NT2/D1 (cell line): ENCODE data around the gene SLC16A6.
"Not testable (repeated sequence)": the region's sequence is repeated elsewhere in the genome, so short reads cannot be mapped to it uniquely, and the experiment has no call there.

Source experiments
- DNase-seq: peaks from one replicate; pipeline ENCODE4 v3.0.0-alpha.2; 2011; ENCODE audit warnings: low read depth, low spot score
- H3K27me3 ChIP-seq: 2 replicates; pipeline ENCODE4 v1.6.0; 2011; ENCODE audit warnings: mild to moderate bottlenecking; ENCODE audit not compliant: insufficient read length, insufficient read depth
- H3K36me3 ChIP-seq: 2 replicates; pipeline ENCODE4 v1.6.1; 2011; ENCODE audit warnings: mild to moderate bottlenecking, low read length, mixed read lengths; ENCODE audit not compliant: insufficient read depth, insufficient read length
- H3K4me1 ChIP-seq: 2 replicates; pipeline ENCODE4 v1.5.1; 2011; ENCODE audit not compliant: insufficient read depth, insufficient read length
- H3K4me3 ChIP-seq: 2 replicates; pipeline ENCODE4 v1.5.1; 2011; ENCODE audit warnings: low read depth; ENCODE audit not compliant: insufficient read length
- H3K9ac ChIP-seq: 2 replicates; pipeline ENCODE4 v1.6.0; 2011; ENCODE audit warnings: low read depth; ENCODE audit not compliant: insufficient read length
- H3K9me3 ChIP-seq: 2 replicates; pipeline ENCODE4 v1.5.1; 2011; ENCODE audit warnings: mild to moderate bottlenecking, low read length; ENCODE audit not compliant: insufficient read depth
- SUZ12 ChIP-seq: IDR thresholded peaks from 2 replicates; pipeline ENCODE4 v1.6.1; 2011; ENCODE audit not compliant: insufficient read length, insufficient read depth; ENCODE audit errors: extremely low read depth
- YY1 ChIP-seq: IDR thresholded peaks from 2 replicates; pipeline ENCODE4 v1.6.1; 2011; ENCODE audit not compliant: insufficient read length, insufficient read depth
- ZNF274 ChIP-seq: IDR thresholded peaks from 2 replicates; pipeline ENCODE4 v1.6.1; 2011; ENCODE audit warnings: mild to moderate bottlenecking, low read depth, low read length

The SLC16A6 gene

DNA sequence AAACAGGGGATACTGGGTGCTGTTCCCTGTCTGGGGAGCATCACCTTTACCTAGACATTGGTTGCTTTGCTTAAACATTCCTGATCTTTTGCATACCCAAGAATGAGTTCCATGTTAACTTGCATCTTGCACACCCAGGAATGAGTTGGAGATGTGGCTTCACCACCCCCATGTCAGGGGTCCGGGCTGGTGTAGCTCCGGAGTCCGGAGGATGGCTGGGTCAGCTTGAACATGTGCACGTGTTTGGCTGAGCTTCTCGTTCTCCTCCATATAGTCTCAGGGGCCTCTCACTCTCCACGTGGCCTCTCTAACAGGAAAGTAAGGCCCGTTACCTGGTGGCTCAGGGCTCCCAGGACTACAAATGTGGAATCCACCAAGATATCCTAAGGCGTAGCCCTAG lies 61.3 kb downstream of the SLC16A6 start:
- H3K9ac ChIP-seq = no peak overlapping the region
- no peaks in the 10 kb centered on the region for H3K36me3 ChIP-seq
- no peaks in the 10 kb centered on the region for H3K4me1 ChIP-seq
- no peaks in the 10 kb centered on the region for H3K27me3 ChIP-seq
- H3K4me3 ChIP-seq = no peak overlapping the region
- DNase-seq = no peak
- no peak for TF ChIP-seq SUZ12
- TF ChIP-seq YY1 = no peak
- no peak for TF ChIP-seq ZNF274
- H3K9me3 ChIP-seq = no peaks in the 10 kb centered on the region

DNA sequence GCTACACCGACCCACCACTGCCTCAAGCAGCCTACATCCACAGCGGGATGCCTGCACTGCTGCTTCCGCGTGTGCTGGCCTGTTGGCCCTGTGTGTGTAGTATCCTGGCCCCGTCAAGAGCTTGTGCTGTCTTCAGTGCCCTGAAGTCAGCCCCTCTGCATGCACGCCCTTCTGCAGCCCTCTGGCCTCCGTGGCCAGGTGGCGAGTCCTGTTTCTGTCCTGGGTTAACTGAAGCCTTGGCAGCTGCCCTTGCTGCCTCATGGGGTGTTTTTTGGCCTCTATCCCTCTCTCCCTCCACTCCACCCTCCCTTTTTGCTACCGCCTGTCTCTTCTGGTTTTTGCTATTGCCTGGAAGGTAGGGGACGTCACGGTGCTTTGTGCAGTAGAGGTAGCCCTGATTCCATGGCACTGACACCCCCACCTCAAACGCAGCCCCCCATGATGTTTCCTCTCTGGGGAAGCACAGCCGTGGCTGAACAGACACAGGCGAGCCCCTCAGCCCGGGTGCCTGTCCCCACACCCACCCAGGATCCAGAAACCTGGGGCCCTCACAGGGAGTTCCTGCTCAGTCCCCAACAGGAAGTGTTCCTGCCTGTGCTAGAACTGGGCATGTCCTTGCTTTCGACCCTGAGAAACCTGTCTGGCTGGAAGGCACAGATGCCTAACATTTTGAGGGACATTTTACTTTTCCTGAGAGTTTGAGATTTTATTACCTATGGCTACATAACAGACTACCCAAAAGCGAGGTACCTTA lies 61.9 kb downstream of the SLC16A6 start:
- no peaks in the 10 kb centered on the region for H3K4me1 ChIP-seq
- no peak overlapping the region for H3K9ac ChIP-seq
- H3K36me3 ChIP-seq = no peaks in the 10 kb centered on the region
- H3K9me3 ChIP-seq = no peaks in the 10 kb centered on the region
- no peak for TF ChIP-seq YY1
- no peak for TF ChIP-seq SUZ12
- no peak for TF ChIP-seq ZNF274
- H3K27me3 ChIP-seq = no peaks in the 10 kb centered on the region
- DNase-seq = no peak
- no peak overlapping the region for H3K4me3 ChIP-seq

DNA sequence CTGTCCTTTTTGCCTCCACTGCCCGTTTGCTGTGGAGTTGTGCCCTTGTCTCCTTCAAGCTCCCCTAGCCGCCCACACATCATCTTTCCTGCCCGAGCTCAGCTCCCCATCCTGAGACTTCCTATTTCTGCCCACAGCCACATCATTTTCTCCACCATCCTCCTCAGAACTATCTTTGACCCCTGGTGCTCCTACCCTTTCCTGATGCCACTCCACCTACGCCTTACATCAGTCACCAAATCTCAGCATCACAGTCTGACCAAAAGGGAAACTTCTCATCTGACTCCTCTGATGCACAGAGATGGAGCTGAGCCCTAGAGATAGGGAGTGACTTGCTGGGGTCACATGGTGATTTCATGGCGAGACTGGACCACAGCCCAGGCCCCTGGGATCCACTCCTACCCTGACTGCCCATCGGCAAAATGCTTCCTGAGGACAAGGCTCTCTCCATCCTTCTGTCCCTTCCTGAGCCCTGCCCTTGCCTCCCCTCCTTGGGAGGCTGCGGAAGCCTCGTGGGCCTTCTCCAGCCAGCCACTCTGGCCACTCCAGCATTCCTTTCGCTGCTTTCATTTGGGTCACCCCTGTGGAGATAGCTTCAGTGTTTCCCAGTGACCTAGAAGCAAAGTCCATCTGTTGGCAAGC lies 62.8 kb downstream of the SLC16A6 start:
- not testable (repeated sequence) for H3K9me3 ChIP-seq, H3K4me1 ChIP-seq, H3K27me3 ChIP-seq, H3K36me3 ChIP-seq, DNase-seq, H3K9ac ChIP-seq, H3K4me3 ChIP-seq

DNA sequence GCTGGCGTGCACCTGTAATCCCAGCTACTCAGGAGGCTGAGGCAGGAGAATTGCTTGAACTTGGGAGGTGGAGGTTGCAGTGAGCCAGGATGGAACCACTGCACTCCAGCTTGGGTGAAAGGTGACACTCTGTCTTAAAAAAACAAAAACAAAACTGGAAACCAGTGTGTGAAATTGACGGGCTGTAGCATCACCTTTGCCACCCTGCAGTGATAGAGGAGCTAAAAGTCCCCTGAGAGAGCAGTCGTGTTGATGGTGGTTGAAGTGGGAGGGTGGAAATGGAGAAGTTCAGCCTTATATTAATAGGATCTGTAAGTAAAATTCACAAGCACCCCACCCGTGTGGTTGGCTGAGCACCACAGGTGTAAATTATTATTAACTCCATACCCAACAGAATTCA lies 65.9 kb downstream of the SLC16A6 start:
- H3K9ac ChIP-seq, H3K9me3 ChIP-seq, H3K4me1 ChIP-seq, H3K27me3 ChIP-seq, H3K36me3 ChIP-seq, DNase-seq, H3K4me3 ChIP-seq: not testable (repeated sequence)

- TF ChIP-seq ZNF274 (no peak), SUZ12 (no peak), YY1 (no peak)
- Histone ChIP-seq H3K27me3 (no peaks in the 10 kb centered on the region), H3K4me1 (peaks cover 3% of the 10 kb centered on the region), H3K9ac (no peak overlapping the region), H3K9me3 (no peaks in the 10 kb centered on the region), H3K36me3 (no peaks in the 10 kb centered on the region), H3K4me3 (no peak overlapping the region)
- no peak for DNase-seq
Observed at GRCh38 chr17:68222606-68223005, 68.3 kb downstream of the SLC16A6 start.

GRCh38 chr17:68221786-68222185 lies 69.1 kb downstream of the SLC16A6 start:
- H3K9me3 ChIP-seq = no peaks in the 10 kb centered on the region
- H3K4me3 ChIP-seq = no peak overlapping the region
- no peaks in the 10 kb centered on the region for H3K27me3 ChIP-seq
- H3K9ac ChIP-seq = no peak overlapping the region
- DNase-seq = no peak
- H3K36me3 ChIP-seq = no peaks in the 10 kb centered on the region
- TF ChIP-seq YY1 = no peak
- no peak for TF ChIP-seq SUZ12
- no peak for TF ChIP-seq ZNF274
- H3K4me1 ChIP-seq = peaks cover 3% of the 10 kb centered on the region

GRCh38 chr17:68220786-68221185 lies 70.1 kb downstream of the SLC16A6 start:
- H3K9ac ChIP-seq = not testable (repeated sequence)

GRCh38 chr17:68220186-68220585 lies 70.7 kb downstream of the SLC16A6 start:
- DNase-seq = not testable (repeated sequence)

More at GRCh38 chr17:68220786-68221185, 70.1 kb downstream of the SLC16A6 start:
- not testable (repeated sequence) for H3K36me3 ChIP-seq, H3K4me3 ChIP-seq, H3K27me3 ChIP-seq, H3K9me3 ChIP-seq, H3K4me1 ChIP-seq, DNase-seq

GRCh38 chr17:68219429-68219828 lies 71.5 kb downstream of the SLC16A6 start:
- H3K36me3 ChIP-seq, DNase-seq, H3K9me3 ChIP-seq, H3K27me3 ChIP-seq, H3K4me3 ChIP-seq, H3K4me1 ChIP-seq, H3K9ac ChIP-seq: not testable (repeated sequence)

More at GRCh38 chr17:68220186-68220585, 70.7 kb downstream of the SLC16A6 start:
- not testable (repeated sequence) for H3K27me3 ChIP-seq, H3K4me3 ChIP-seq, H3K9ac ChIP-seq, H3K36me3 ChIP-seq, H3K4me1 ChIP-seq, H3K9me3 ChIP-seq
